DOHH2 (cell line): ENCODE measurements around the gene BCLAF3.

Experiments
- H3F3A ChIP-seq: fragments of 200-600 bp; sonication (generic), shearing (Covaris generic); 2 replicates; pipeline ENCODE4 v1.6.0; 2016; ENCODE audit warnings: antibody characterized with exemption, mild to moderate bottlenecking; ENCODE audit not compliant: control insufficient read depth, insufficient read depth
- H3K27ac ChIP-seq: fragments of 200-600 bp; sonication (generic); 2 replicates; pipeline ENCODE4 v1.5.1; 2014; ENCODE audit warnings: low read depth, mild to moderate bottlenecking, low read length, moderate library complexity
- H3K27me3 ChIP-seq: fragments of 200-600 bp; sonication (generic); 2 replicates; pipeline ENCODE4 v1.6.1; 2014; ENCODE audit warnings: mild to moderate bottlenecking, low read length, mixed read lengths; ENCODE audit not compliant: control insufficient read depth
- H3K36me3 ChIP-seq: fragments of 200-600 bp; sonication (generic); 2 replicates; pipeline ENCODE4 v1.6.1; 2014; ENCODE audit warnings: mild to moderate bottlenecking, low read length, moderate library complexity, mixed read lengths; ENCODE audit not compliant: control insufficient read depth
- H3K4me1 ChIP-seq: fragments of 200-600 bp; sonication (generic); 2 replicates; pipeline ENCODE4 v1.6.1; 2014; ENCODE audit warnings: mild to moderate bottlenecking, low read length, mixed read lengths; ENCODE audit not compliant: control insufficient read depth
- H3K4me2 ChIP-seq: fragments of 200-600 bp; sonication (generic); 2 replicates; pipeline ENCODE4 v1.6.0; 2014; ENCODE audit warnings: mild to moderate bottlenecking, low read length, moderate library complexity
- H3K4me3 ChIP-seq: fragments of 200-600 bp; sonication (generic); 2 replicates; pipeline ENCODE4 v1.5.1; 2014; ENCODE audit warnings: mild to moderate bottlenecking, low read length, mixed read lengths
- H3K79me2 ChIP-seq: fragments of 200-600 bp; sonication (generic); 2 replicates; pipeline ENCODE4 v1.6.1; 2014; ENCODE audit warnings: mild to moderate bottlenecking, low read length, mixed read lengths; ENCODE audit not compliant: control insufficient read depth
- H3K9me2 ChIP-seq: fragments of 200-600 bp; sonication (generic); replicated peaks from 2 replicates; pipeline ENCODE4 v1.6.1; 2014; ENCODE audit warnings: mild to moderate bottlenecking, low read length, mixed read lengths; ENCODE audit not compliant: control insufficient read depth
- H3K9me3 ChIP-seq: fragments of 200-600 bp; sonication (generic); 2 replicates; pipeline ENCODE4 v1.6.1; 2014; ENCODE audit warnings: antibody characterized with exemption, low read length, mixed read lengths; ENCODE audit not compliant: control insufficient read depth, insufficient read depth
- H4K20me1 ChIP-seq: fragments of 200-600 bp; sonication (generic); 2 replicates; pipeline ENCODE4 v1.6.0; 2014; ENCODE audit warnings: low read depth, mild to moderate bottlenecking, antibody characterized with exemption, low read length, moderate library complexity; ENCODE audit not compliant: control insufficient read depth, insufficient read depth
- EZH2phosphoT487 ChIP-seq: fragments of 200-600 bp; sonication (generic); IDR thresholded peaks from 2 replicates; pipeline ENCODE4 v1.6.1; 2017; ENCODE audit warnings: borderline replicate concordance, mild to moderate bottlenecking, antibody characterized with exemption, low read length, moderate library complexity, mixed read lengths
- TF ChIP-seq, protein P1 (sequence below): fragments of 200-600 bp; sonication (generic); IDR thresholded peaks from one replicate; pipeline ENCODE4 v1.5.1; 2014; ENCODE audit warnings: antibody characterized with exemption, mild to moderate bottlenecking, low read depth, low read length; ENCODE audit not compliant: poor library complexity, severe bottlenecking

BCLAF3 gene

DNA sequence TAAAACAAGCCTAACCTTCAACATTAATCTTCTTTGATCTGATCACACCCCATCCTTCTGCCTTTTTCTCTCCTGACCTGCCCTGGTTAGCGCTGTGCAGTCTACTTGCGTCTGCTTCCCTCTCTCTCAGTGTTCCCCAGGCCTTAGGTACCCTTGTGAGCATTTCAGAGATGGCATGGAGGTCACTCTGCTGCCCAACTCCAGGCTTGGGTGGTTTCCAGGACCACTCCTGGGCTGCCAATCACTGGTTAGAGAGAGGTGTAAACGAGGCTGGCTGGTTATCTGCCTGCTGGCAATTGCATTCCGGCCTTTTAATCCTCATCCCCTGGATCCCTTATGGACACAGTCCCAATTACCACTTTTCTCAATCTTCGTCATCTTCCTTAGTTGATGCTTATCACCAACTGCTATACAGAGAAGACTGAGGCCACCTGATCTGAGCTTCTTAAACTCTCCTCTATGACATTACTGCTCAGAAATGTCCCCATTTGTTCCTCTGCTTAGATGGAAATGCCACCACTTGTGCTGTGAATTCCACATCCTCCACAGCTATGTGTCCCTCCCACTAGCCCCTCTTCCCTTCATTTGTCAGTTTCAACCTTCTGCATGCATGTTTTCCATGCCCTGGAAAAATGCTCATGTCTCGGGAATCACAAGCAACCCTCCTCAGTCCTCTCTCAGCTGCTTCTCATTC is 29.0 kb upstream of the BCLAF3 start:
- H3K36me3 ChIP-seq: no peaks in the 10 kb centered on the region
- no peaks in the 10 kb centered on the region for H3K79me2 ChIP-seq
- TF ChIP-seq, protein P1, sequence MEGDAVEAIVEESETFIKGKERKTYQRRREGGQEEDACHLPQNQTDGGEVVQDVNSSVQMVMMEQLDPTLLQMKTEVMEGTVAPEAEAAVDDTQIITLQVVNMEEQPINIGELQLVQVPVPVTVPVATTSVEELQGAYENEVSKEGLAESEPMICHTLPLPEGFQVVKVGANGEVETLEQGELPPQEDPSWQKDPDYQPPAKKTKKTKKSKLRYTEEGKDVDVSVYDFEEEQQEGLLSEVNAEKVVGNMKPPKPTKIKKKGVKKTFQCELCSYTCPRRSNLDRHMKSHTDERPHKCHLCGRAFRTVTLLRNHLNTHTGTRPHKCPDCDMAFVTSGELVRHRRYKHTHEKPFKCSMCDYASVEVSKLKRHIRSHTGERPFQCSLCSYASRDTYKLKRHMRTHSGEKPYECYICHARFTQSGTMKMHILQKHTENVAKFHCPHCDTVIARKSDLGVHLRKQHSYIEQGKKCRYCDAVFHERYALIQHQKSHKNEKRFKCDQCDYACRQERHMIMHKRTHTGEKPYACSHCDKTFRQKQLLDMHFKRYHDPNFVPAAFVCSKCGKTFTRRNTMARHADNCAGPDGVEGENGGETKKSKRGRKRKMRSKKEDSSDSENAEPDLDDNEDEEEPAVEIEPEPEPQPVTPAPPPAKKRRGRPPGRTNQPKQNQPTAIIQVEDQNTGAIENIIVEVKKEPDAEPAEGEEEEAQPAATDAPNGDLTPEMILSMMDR: no peak
- no peak for TF ChIP-seq EZH2phosphoT487
- no peaks in the 10 kb centered on the region for H4K20me1 ChIP-seq
- no peaks in the 10 kb centered on the region for H3K9me3 ChIP-seq
- H3K4me1 ChIP-seq: peaks cover 12% of the 10 kb centered on the region
- no peaks in the 10 kb centered on the region for H3K27me3 ChIP-seq
- no peaks in the 10 kb centered on the region for H3K9me2 ChIP-seq
- no peak overlapping the region for H3K27ac ChIP-seq
- no peaks in the 10 kb centered on the region for H3F3A ChIP-seq
- H3K4me3 ChIP-seq: no peak overlapping the region
- H3K4me2 ChIP-seq: no peak overlapping the region

DNA sequence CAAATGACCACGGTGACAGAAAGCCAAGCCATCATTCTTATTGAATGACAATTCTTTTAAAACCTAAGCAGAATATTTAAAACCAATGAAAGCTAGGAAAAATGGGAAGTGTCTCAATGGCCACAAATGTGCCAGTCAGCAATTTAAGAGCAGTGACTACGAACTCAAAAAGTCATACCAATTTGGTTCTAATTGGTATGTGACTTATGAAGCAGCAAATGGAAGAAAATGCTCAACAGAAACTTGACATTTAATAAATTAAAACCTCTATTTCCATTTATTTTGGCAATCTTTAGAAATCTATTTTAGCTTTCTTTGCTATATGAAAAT is 25.7 kb upstream of the BCLAF3 start:
- no peaks in the 10 kb centered on the region for H3F3A ChIP-seq
- H3K4me1 ChIP-seq: peaks cover 12% of the 10 kb centered on the region
- H3K9me2 ChIP-seq: no peaks in the 10 kb centered on the region
- no peaks in the 10 kb centered on the region for H3K9me3 ChIP-seq
- H3K79me2 ChIP-seq: no peaks in the 10 kb centered on the region
- no peaks in the 10 kb centered on the region for H4K20me1 ChIP-seq
- no peak overlapping the region for H3K4me3 ChIP-seq
- H3K36me3 ChIP-seq: no peaks in the 10 kb centered on the region
- TF ChIP-seq, protein P1: no peak
- no peak for TF ChIP-seq EZH2phosphoT487
- no peak overlapping the region for H3K4me2 ChIP-seq
- H3K27me3 ChIP-seq: no peaks in the 10 kb centered on the region
- no peak overlapping the region for H3K27ac ChIP-seq

- Histone ChIP-seq H3K4me3 (no peak overlapping the region), H3K27ac (no peak overlapping the region), H3K36me3 (no peaks in the 10 kb centered on the region), H3K27me3 (no peaks in the 10 kb centered on the region), H3K4me2 (no peak overlapping the region), H3K79me2 (no peaks in the 10 kb centered on the region), H3K4me1 (peaks cover 12% of the 10 kb centered on the region), H3K9me3 (no peaks in the 10 kb centered on the region), H3K9me2 (no peaks in the 10 kb centered on the region), H4K20me1 (no peaks in the 10 kb centered on the region), H3F3A (no peaks in the 10 kb centered on the region)
- TF ChIP-seq, protein P1: no peak
- no peak for TF ChIP-seq EZH2phosphoT487
Observed at GRCh38 chrX:20015945-20016615, 25.2 kb upstream of the BCLAF3 start.
